ENCODE results near the gene ZC3H4.

DNA sequence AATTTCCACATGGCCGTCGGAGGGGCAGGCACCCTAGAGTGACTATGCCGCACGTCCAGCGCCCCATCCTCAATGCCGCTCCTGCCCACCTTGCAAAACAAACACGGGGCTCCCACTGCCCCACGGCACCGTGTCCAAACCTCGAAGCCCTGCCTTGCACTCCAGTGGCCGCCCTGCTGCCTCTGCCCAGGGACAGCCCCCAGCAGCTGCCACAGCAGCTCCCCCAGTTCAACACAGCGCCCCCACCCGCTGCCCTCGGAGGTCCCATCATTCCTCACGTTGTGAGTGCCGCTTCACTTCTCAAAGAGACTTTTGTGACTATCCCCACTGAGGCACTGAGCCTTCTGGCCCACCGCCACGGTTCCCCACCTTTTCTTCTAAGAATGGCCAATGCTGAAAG is 42.8 kb downstream of the ZC3H4 start:
- TF ChIP-seq, protein P1, sequence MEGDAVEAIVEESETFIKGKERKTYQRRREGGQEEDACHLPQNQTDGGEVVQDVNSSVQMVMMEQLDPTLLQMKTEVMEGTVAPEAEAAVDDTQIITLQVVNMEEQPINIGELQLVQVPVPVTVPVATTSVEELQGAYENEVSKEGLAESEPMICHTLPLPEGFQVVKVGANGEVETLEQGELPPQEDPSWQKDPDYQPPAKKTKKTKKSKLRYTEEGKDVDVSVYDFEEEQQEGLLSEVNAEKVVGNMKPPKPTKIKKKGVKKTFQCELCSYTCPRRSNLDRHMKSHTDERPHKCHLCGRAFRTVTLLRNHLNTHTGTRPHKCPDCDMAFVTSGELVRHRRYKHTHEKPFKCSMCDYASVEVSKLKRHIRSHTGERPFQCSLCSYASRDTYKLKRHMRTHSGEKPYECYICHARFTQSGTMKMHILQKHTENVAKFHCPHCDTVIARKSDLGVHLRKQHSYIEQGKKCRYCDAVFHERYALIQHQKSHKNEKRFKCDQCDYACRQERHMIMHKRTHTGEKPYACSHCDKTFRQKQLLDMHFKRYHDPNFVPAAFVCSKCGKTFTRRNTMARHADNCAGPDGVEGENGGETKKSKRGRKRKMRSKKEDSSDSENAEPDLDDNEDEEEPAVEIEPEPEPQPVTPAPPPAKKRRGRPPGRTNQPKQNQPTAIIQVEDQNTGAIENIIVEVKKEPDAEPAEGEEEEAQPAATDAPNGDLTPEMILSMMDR (IDR thresholded peaks at IDR 0.05): no peak
- TF ChIP-seq POLR2AphosphoS5 (IDR thresholded peaks at IDR 0.05): no peak
